HCT116 (cell line): ENCODE measurements around the gene SH3BP4. TPM values are rescaled to one million over a fixed set of nuclear protein-coding genes. Genes with fewer than 3 reads are reported as not detected.

Experiments used
- ATAC-seq: fragments of 200-7000 bp; cut with Tn5 transposase; 2 replicates; pipeline ENCODE4 v1.9.1; 2020; ENCODE audit warnings: mild to moderate bottlenecking, moderate library complexity
- BruUV-seq: library from RNA; stranded (reverse); fragments of 400-500 nt; replicated peaks from 2 replicates; lab custom pipeline; 2021; lab: Mats Ljungman, UMichigan
- CTCF ChIA-PET: fragments of 300-600 bp; sonication (Branson Sonifier 250); formaldehyde crosslinking; loops from one replicate; lab custom pipeline; 2021; ENCODE audit warnings: antibody characterized with exemption; lab: Charles Lee
- POLR2A ChIA-PET: fragments of 300-600, 350-600 bp; sonication (Branson Sonifier 250); formaldehyde crosslinking; loops from one replicate; lab custom pipeline; 2021; ENCODE audit warnings: antibody characterized with exemption; lab: Charles Lee
- RAD21 ChIA-PET, 2 experiments: fragments of 300-600 bp; sonication (Branson Sonifier 250); formaldehyde crosslinking; loops; one replicate each; lab custom pipeline; 2023; ENCODE audit warnings: low total read pairs in 2 of 2; ENCODE audit not compliant: uncharacterized antibody in 2 of 2, unreplicated experiment in 2 of 2, low non-redundant PET in 1 of 2; lab: Charles Lee
- DNase-seq: peaks from one replicate; pipeline ENCODE4 v3.0.0-alpha.2; 2010; ENCODE audit warnings: low read depth, low spot score
- H2AFZ ChIP-seq: fragments of 200-600 bp; shearing (Covaris generic), sonication (generic); 2 replicates; pipeline ENCODE4 v1.6.1; 2017; ENCODE audit warnings: low read depth, mixed run types, mixed read lengths, antibody characterized with exemption, low read length; ENCODE audit not compliant: poor library complexity, severe bottlenecking
- H3K27ac ChIP-seq: 2 replicates; pipeline ENCODE4 v1.5.1; 2012; ENCODE audit warnings: low read depth, low read length
- H3K27me3 ChIP-seq: fragments of 200-600 bp; sonication (generic); 2 replicates; pipeline ENCODE4 v1.6.1; 2016; ENCODE audit warnings: mixed run types, low read length, mixed read lengths; ENCODE audit not compliant: insufficient read depth
- H3K36me3 ChIP-seq, 2 experiments: fragments of 200-500 bp in 1 of 2; fragments of 200-600 bp in 1 of 2; sonication (Bioruptor generic) in 1 of 2; sonication (generic) in 1 of 2; 2 replicates each; pipeline versions ENCODE4 v1.5.1 to v1.6.1; 2014 to 2016; ENCODE audit warnings: low read length in 2 of 2, inconsistent platforms in 1 of 2, mixed read lengths in 1 of 2, mixed run types in 1 of 2; ENCODE audit not compliant: insufficient read depth in 2 of 2, control insufficient read depth in 1 of 2
- H3K4me1 ChIP-seq, 2 experiments: fragments of 200-600 bp in 1 of 2; sonication (generic) in 1 of 2; 2 replicates each; pipeline versions ENCODE4 v1.5.1 to v1.6.1; 2012 to 2017; ENCODE audit warnings: low read length in 2 of 2, inconsistent platforms in 1 of 2, mild to moderate bottlenecking in 1 of 2, mixed read lengths in 1 of 2, mixed run types in 1 of 2, moderate library complexity in 1 of 2; ENCODE audit not compliant: insufficient read depth in 2 of 2, control insufficient read depth in 1 of 2
- H3K4me2 ChIP-seq: fragments of 200-600 bp; sonication (generic); 2 replicates; pipeline ENCODE4 v1.6.1; 2017; ENCODE audit warnings: mixed run types, low read length, mixed read lengths
- H3K4me3 ChIP-seq, 2 experiments: fragments of 200-600 bp in 1 of 2; sonication (generic) in 1 of 2; replicated peaks in 1 of 2; 2 replicates each; pipeline ENCODE4 v1.5.1; 2011 to 2016; ENCODE audit warnings: low read length in 2 of 2, control low read depth in 1 of 2, low read depth in 1 of 2, mild to moderate bottlenecking in 1 of 2, mixed read lengths in 1 of 2, mixed run types in 1 of 2
- H3K79me2 ChIP-seq: fragments of 200-600 bp; sonication (generic); 2 replicates; pipeline ENCODE4 v1.6.1; 2017; ENCODE audit warnings: mild to moderate bottlenecking, mixed run types, low read length, moderate library complexity, mixed read lengths; ENCODE audit not compliant: insufficient read depth
- H3K9ac ChIP-seq: fragments of 200-600 bp; sonication (generic); 2 replicates; pipeline ENCODE4 v1.6.1; 2016; ENCODE audit warnings: low read length, mixed read lengths
- H3K9me2 ChIP-seq: fragments of 200-600 bp; sonication (generic), shearing (Covaris generic); 2 replicates; pipeline ENCODE4 v1.6.1; 2017; ENCODE audit warnings: mixed run types, mild to moderate bottlenecking, moderate library complexity; ENCODE audit not compliant: insufficient read depth
- H3K9me3 ChIP-seq, 2 experiments: fragments of 200-500 bp in 1 of 2; fragments of 200-600 bp in 1 of 2; sonication (Bioruptor generic) in 1 of 2; sonication (generic) in 1 of 2; 2 replicates each; pipeline ENCODE4 v1.6.1; 2014 to 2017; ENCODE audit warnings: low read length in 2 of 2, mixed read lengths in 2 of 2, inconsistent platforms in 1 of 2, low read depth in 1 of 2, mild to moderate bottlenecking in 1 of 2, mixed run types in 1 of 2, moderate library complexity in 1 of 2; ENCODE audit not compliant: control insufficient read depth in 1 of 2, insufficient read depth in 1 of 2
- H4K20me1 ChIP-seq: fragments of 200-600 bp; sonication (generic), shearing (Covaris generic); 2 replicates; pipeline ENCODE4 v1.6.1; 2017; ENCODE audit warnings: mixed run types, mild to moderate bottlenecking, moderate library complexity; ENCODE audit not compliant: insufficient read depth
- CBX3 ChIP-seq: IDR thresholded peaks from 2 replicates; pipeline ENCODE4 v1.6.1; 2012; ENCODE audit warnings: low read depth
- CTCF ChIP-seq, 3 experiments: fragments of 200-600 bp in 1 of 3; sonication (generic) in 1 of 3; IDR thresholded peaks in 2 of 3; conservative IDR thresholded peaks in 1 of 3; 2 replicates each; pipeline ENCODE4 v1.5.1; 2012 to 2017; ENCODE audit warnings: low read depth in 2 of 3, low read length in 2 of 3, antibody characterized with exemption in 1 of 3, borderline replicate concordance in 1 of 3, control low read depth in 1 of 3, mild to moderate bottlenecking in 1 of 3, mixed read lengths in 1 of 3, mixed run types in 1 of 3, moderate library complexity in 1 of 3; ENCODE audit not compliant: insufficient read depth in 1 of 3
- ELF1 ChIP-seq: IDR thresholded peaks from 2 replicates; pipeline ENCODE4 v1.6.1; 2012; ENCODE audit warnings: low read depth, borderline replicate concordance
- EZH2phosphoT487 ChIP-seq: fragments of 200-600 bp; IDR thresholded peaks from 2 replicates; pipeline ENCODE4 v1.6.1; 2018; ENCODE audit warnings: antibody characterized with exemption, borderline replicate concordance
- POLR2A ChIP-seq: IDR thresholded peaks from 2 replicates; pipeline ENCODE4 v1.7.0; 2011; ENCODE audit warnings: borderline replicate concordance; ENCODE audit not compliant: insufficient read depth, insufficient read length; ENCODE audit errors: extremely low read depth
- POLR2AphosphoS5 ChIP-seq: IDR thresholded peaks from 2 replicates; pipeline ENCODE4 v1.6.1; 2011; ENCODE audit warnings: mild to moderate bottlenecking, low read depth, low read length, moderate library complexity
- RAD21 ChIP-seq: IDR thresholded peaks from 2 replicates; pipeline ENCODE4 v1.6.1; 2012; ENCODE audit warnings: low read depth, mild to moderate bottlenecking
- SIN3A ChIP-seq: IDR thresholded peaks from 2 replicates; pipeline ENCODE4 v1.6.1; 2012; ENCODE audit warnings: low read depth
- SP1 ChIP-seq: IDR thresholded peaks from 2 replicates; pipeline ENCODE4 v1.6.1; 2012; ENCODE audit warnings: low read depth
- SRF ChIP-seq: IDR thresholded peaks from 2 replicates; pipeline ENCODE4 v1.6.1; 2012; ENCODE audit warnings: low read depth
- TCF7L2 ChIP-seq: IDR thresholded peaks from 2 replicates; pipeline ENCODE4 v1.7.0; 2011; ENCODE audit warnings: borderline replicate concordance, inconsistent platforms; ENCODE audit not compliant: insufficient read depth, insufficient read length; ENCODE audit errors: extremely low read depth
- YY1 ChIP-seq: IDR thresholded peaks from 2 replicates; pipeline ENCODE4 v1.6.1; 2011; ENCODE audit warnings: low read length, low read depth, moderate library complexity, mild to moderate bottlenecking; ENCODE audit not compliant: insufficient replicate concordance; ENCODE audit errors: extremely low read depth
- ZBTB33 ChIP-seq: IDR thresholded peaks from 2 replicates; pipeline ENCODE4 v1.6.1; 2011; ENCODE audit warnings: mild to moderate bottlenecking, low read length, moderate library complexity; ENCODE audit not compliant: insufficient replicate concordance; ENCODE audit errors: extremely low read depth
- ZFX ChIP-seq: fragments of 450-650 bp; IDR thresholded peaks from 2 replicates; pipeline ENCODE4 v1.6.1; 2017
- ZNF274 ChIP-seq: fragments of 200-500 bp; sonication (Bioruptor generic); IDR thresholded peaks from 2 replicates; pipeline ENCODE4 v1.6.1; 2014; ENCODE audit warnings: mild to moderate bottlenecking, low read depth, low read length, inconsistent platforms
- intact Hi-C: fragments of 100-400 bp; cut with micrococcal nuclease; formaldehyde crosslinking; loops from 2 replicates; pipeline ENCODE4 v1.10.0; 2022
- total RNA-seq: library from RNA; stranded (reverse); gene quantifications from one replicate; pipeline ENCODE4 v1.2.1, GENCODE V29; 2021; ENCODE audit not compliant: unreplicated experiment

SH3BP4 gene
- total RNA-seq, 1 experiment from 2014 or later = 32.9 TPM

DNA sequence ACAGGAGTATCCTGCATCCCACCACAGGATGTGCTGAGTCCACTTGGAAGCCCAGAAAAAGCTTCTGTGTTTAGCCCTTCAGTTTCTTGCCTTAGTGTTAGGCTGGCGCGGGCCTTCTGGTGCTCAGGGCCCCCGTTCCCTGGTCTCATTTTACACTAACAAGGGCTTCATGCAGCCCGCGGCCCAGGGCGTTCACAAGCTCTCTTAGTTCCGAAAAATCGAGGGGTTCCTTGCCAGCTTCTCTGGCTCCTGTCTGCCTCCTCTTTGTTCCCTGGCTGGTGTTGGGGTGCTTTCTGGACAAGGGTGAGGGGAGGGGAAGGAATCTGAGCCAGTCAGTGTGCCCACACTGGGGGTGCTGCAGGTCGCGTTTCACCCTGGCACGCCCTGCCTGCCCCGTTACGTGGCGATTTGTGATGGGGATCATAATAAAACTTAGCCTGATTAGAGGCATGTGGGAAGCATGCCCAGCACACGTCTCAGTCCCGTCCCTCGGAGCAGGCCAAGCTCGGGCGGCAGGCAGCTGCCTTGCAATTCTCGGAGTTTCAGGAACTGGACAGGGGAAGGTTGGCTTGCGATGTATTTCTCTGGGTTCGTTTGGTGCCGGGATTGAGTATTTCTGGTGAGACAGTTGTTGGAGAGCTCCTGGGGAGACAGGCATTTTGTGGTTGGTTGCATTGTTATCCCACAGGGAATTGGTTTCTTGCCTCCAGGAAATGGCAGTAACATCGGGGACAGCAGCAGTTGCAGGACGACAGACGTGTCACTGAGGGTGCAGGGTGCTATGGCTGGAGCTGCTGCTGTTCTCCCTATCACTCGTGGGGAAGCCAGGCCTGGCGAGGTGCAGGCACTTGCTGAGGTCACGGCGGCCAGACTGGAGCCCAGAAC, 22.9 kb downstream of the SH3BP4 start:
- H3K9ac ChIP-seq = no peak overlapping the region
- no peak overlapping the region for H3K4me2 ChIP-seq
- H2AFZ ChIP-seq = no peak overlapping the region
- H4K20me1 ChIP-seq = no peaks in the 10 kb centered on the region
- ATAC-seq = no peak
- no peaks in the 10 kb centered on the region for H3K9me2 ChIP-seq
- peaks cover 0 to 3% of the 10 kb centered on the region in 2 experiments; a peak in 1 of 4 replicates for H3K36me3 ChIP-seq
- intact Hi-C loops = no loop called here
- peaks cover 76% of the 10 kb centered on the region for H3K79me2 ChIP-seq
- ChIA-PET CTCF (no interaction called here), RAD21 (no interaction called here), POLR2A (interaction anchor here (1.6 kb wide), 1 partner anchor 10 kb away, joined by 4 read pairs; no protein-coding TSS in a partner anchor)
- peaks cover 60 to 75% of the 10 kb centered on the region in 2 experiments for H3K4me1 ChIP-seq
- no peak overlapping the region for H3K4me3 ChIP-seq
- no peaks in the 10 kb centered on the region for H3K27me3 ChIP-seq
- no peak overlapping the region; the same call in 1 of the 2 replicates for H3K27ac ChIP-seq
- DNase-seq = no peak
- no TSS peak for BruUV-seq
- peaks cover 0 to 3% of the 10 kb centered on the region in 2 experiments; a peak in 1 of 4 replicates for H3K9me3 ChIP-seq
- TF ChIP-seq CTCF (IDR thresholded peaks at IDR 0.05 in 2 of 3, conservative IDR thresholded peaks at IDR 0.05 in 1 of 3; ENCODE audit: borderline replicate concordance in 1 of 3, insufficient read depth in 1 of 3, low read depth in 2 of 3, low read length in 2 of 3) (no peak), TCF7L2 (no peak), YY1 (no peak), POLR2A (no peak), ELF1 (no peak), CBX3 (no peak), RAD21 (no peak), SIN3A (no peak), SRF (no peak), ZNF274 (no peak), POLR2AphosphoS5 (no peak), ZFX (no peak), SP1 (no peak), ZBTB33 (no peak), EZH2phosphoT487 (no peak)
